H1 (cell line): ENCODE measurements around the gene SEMA4D. TPM values are rescaled to one million over a fixed set of nuclear protein-coding genes. Genes with fewer than 3 reads are reported as not detected.

Experiments used
- CTCF ChIA-PET: fragments of 300-600 bp; sonication (Branson Sonifier 250); formaldehyde crosslinking; loops from one replicate; lab custom pipeline; 2021; ENCODE audit not compliant: partially characterized antibody; lab: Charles Lee
- POLR2A ChIA-PET: fragments of 300-600 bp; sonication (Branson Sonifier 250); formaldehyde crosslinking; loops from one replicate; lab custom pipeline; 2021; ENCODE audit warnings: inconsistent platforms; ENCODE audit not compliant: partially characterized antibody; lab: Charles Lee
- DNase-seq, 2 experiments: peaks; one replicate each; pipeline versions ENCODE4 v3.0.0 to v3.0.0-alpha.2; 2010 to 2022; ENCODE audit warnings: low spot score in 2 of 2, low read depth in 1 of 2, mixed read lengths in 1 of 2
- FAIRE-seq: peaks from 2 replicates; lab custom pipeline; 2011; peaks lifted over from hg19 to GRCh38; lab: Jason Lieb, UNC
- H2AFZ ChIP-seq: 2 replicates; pipeline ENCODE4 v1.8.1; 2012; ENCODE audit warnings: low read length, inconsistent platforms
- H2AK5ac ChIP-seq: 2 replicates; pipeline ENCODE4 v1.6.1; 2013; ENCODE audit warnings: low read depth, low read length
- H2BK120ac ChIP-seq: replicated peaks from 2 replicates; pipeline ENCODE3; 2013; ENCODE audit warnings: low read depth, low read length, inconsistent platforms
- H2BK12ac ChIP-seq: 2 replicates; pipeline ENCODE4 v1.6.1; 2013; ENCODE audit warnings: low read depth, low read length
- H2BK15ac ChIP-seq: 2 replicates; pipeline ENCODE4 v1.6.1; 2013; ENCODE audit warnings: low read length
- H2BK20ac ChIP-seq: 2 replicates; pipeline ENCODE4 v1.6.1; 2013; ENCODE audit warnings: low read length
- H2BK5ac ChIP-seq: 2 replicates; pipeline ENCODE4 v1.6.1; 2013; ENCODE audit warnings: low read depth, low read length
- H3K14ac ChIP-seq: 2 replicates; pipeline ENCODE4 v1.6.1; 2013; ENCODE audit warnings: inconsistent platforms; ENCODE audit not compliant: insufficient read length
- H3K18ac ChIP-seq: 2 replicates; pipeline ENCODE4 v1.6.1; 2013; ENCODE audit warnings: low read length; ENCODE audit errors: extremely low read depth
- H3K23ac ChIP-seq: 2 replicates; pipeline ENCODE4 v1.6.1; 2013; ENCODE audit warnings: inconsistent platforms; ENCODE audit not compliant: insufficient read length
- H3K23me2 ChIP-seq: 2 replicates; pipeline ENCODE4 v1.6.1; 2013; ENCODE audit warnings: low read depth, low read length
- H3K27ac ChIP-seq: 2 replicates; pipeline ENCODE4 v1.6.1; 2011; ENCODE audit warnings: low read depth, low read length, inconsistent platforms
- H3K27me3 ChIP-seq, 4 experiments: replicated peaks in 1 of 4; 1 replicate in 1 of 4; 2 replicates in 3 of 4; pipeline versions ENCODE4 v1.6.1 to v1.8.1; 2011 to 2013; ENCODE audit warnings: low read length in 3 of 4, mild to moderate bottlenecking in 3 of 4, inconsistent platforms in 2 of 4, mixed read lengths in 2 of 4, moderate library complexity in 1 of 4; ENCODE audit not compliant: control insufficient read depth in 3 of 4, insufficient read depth in 3 of 4; ENCODE audit errors: extremely low read depth in 1 of 4
- H3K36me3 ChIP-seq, 4 experiments: 2 replicates each; pipeline versions ENCODE4 v1.6.1 to v1.8.1; 2011 to 2013; ENCODE audit warnings: mild to moderate bottlenecking in 4 of 4, low read length in 3 of 4, moderate library complexity in 2 of 4, control low read depth in 1 of 4, inconsistent platforms in 1 of 4; ENCODE audit not compliant: insufficient read depth in 4 of 4, control insufficient read depth in 2 of 4
- H3K4ac ChIP-seq: replicated peaks from 2 replicates; pipeline ENCODE3; 2013; ENCODE audit warnings: low read length, low read depth, mixed read lengths, inconsistent platforms; ENCODE audit not compliant: insufficient read length
- H3K4me1 ChIP-seq, 4 experiments: replicated peaks in 1 of 4; 1 replicate in 1 of 4; 2 replicates in 3 of 4; pipeline versions ENCODE4 v1.6.1 to v1.8.1; 2011 to 2013; ENCODE audit warnings: low read length in 3 of 4, inconsistent platforms in 2 of 4, mixed read lengths in 1 of 4; ENCODE audit not compliant: insufficient read depth in 4 of 4, control insufficient read depth in 3 of 4
- H3K4me2 ChIP-seq, 2 experiments: 2 replicates each; pipeline versions ENCODE4 v1.6.1 to v1.8.1; 2011 to 2013; ENCODE audit warnings: low read depth in 2 of 2, low read length in 2 of 2, control low read depth in 1 of 2, inconsistent platforms in 1 of 2, mild to moderate bottlenecking in 1 of 2; ENCODE audit not compliant: insufficient read depth in 1 of 2
- H3K4me3 ChIP-seq, 4 experiments: fragments of 200-600, 300-600 bp in 1 of 4; sonication (generic), shearing (Covaris generic), sonication (Bioruptor Twin) in 1 of 4; 2 replicates each; pipeline versions ENCODE4 v1.5.1 to v1.8.1; 2011 to 2016; ENCODE audit warnings: low read length in 4 of 4, low read depth in 3 of 4, control low read depth in 2 of 4, inconsistent platforms in 2 of 4, mild to moderate bottlenecking in 2 of 4, mixed read lengths in 1 of 4, moderate library complexity in 1 of 4; ENCODE audit not compliant: insufficient read depth in 2 of 4; ENCODE audit errors: extremely low read depth in 1 of 4
- H3K56ac ChIP-seq: replicated peaks from 2 replicates; pipeline ENCODE3; 2013; ENCODE audit warnings: low read depth, mild to moderate bottlenecking, mixed read lengths, low read length, inconsistent platforms; ENCODE audit not compliant: insufficient read length
- H3K79me1 ChIP-seq: 2 replicates; pipeline ENCODE4 v1.6.1; 2013; ENCODE audit warnings: low read depth, low read length, control low read depth
- H3K79me2 ChIP-seq, 2 experiments: 2 replicates each; pipeline versions ENCODE4 v1.6.1 to v1.8.1; 2012 to 2013; ENCODE audit warnings: low read length in 2 of 2, mild to moderate bottlenecking in 2 of 2, inconsistent platforms in 1 of 2; ENCODE audit not compliant: insufficient read depth in 2 of 2, control insufficient read depth in 1 of 2
- H3K9ac ChIP-seq, 4 experiments: replicated peaks in 1 of 4; 1 replicate in 1 of 4; 2 replicates in 3 of 4; pipeline versions ENCODE4 v1.6.1 to v1.8.1; 2011 to 2013; ENCODE audit warnings: low read depth in 3 of 4, low read length in 3 of 4, control low read depth in 2 of 4, mild to moderate bottlenecking in 2 of 4, moderate library complexity in 2 of 4, inconsistent platforms in 1 of 4; ENCODE audit errors: extremely low read depth in 1 of 4
- H3K9me3 ChIP-seq, 2 experiments: 2 replicates each; pipeline versions ENCODE4 v1.6.1 to v1.8.1; 2012 to 2013; ENCODE audit warnings: mild to moderate bottlenecking in 2 of 2, moderate library complexity in 2 of 2, control low read depth in 1 of 2, inconsistent platforms in 1 of 2, low read depth in 1 of 2, low read length in 1 of 2, mixed read lengths in 1 of 2; ENCODE audit not compliant: insufficient read depth in 2 of 2
- H4K20me1 ChIP-seq, 2 experiments: replicated peaks in 1 of 2; 2 replicates each; pipeline versions ENCODE3 to v1.8.1; 2011 to 2013; ENCODE audit warnings: inconsistent platforms in 2 of 2, low read length in 2 of 2, mild to moderate bottlenecking in 1 of 2; ENCODE audit not compliant: insufficient read depth in 2 of 2, control insufficient read depth in 1 of 2
- H4K5ac ChIP-seq: 2 replicates; pipeline ENCODE4 v1.6.1; 2013; ENCODE audit warnings: low read length, low read depth, mixed read lengths, inconsistent platforms; ENCODE audit not compliant: insufficient read length
- H4K8ac ChIP-seq: 2 replicates; pipeline ENCODE4 v1.8.0; 2013; ENCODE audit warnings: mild to moderate bottlenecking, moderate library complexity, low read length, inconsistent platforms; ENCODE audit not compliant: insufficient read depth; ENCODE audit errors: extremely low read depth
- H4K91ac ChIP-seq: replicated peaks from 2 replicates; pipeline ENCODE3; 2013; ENCODE audit warnings: low read length, mixed read lengths, inconsistent platforms; ENCODE audit not compliant: insufficient read length
- SIN3A ChIP-seq, 2 experiments: IDR thresholded peaks in 1 of 2; conservative IDR thresholded peaks in 1 of 2; 2 replicates each; pipeline ENCODE4 v1.6.1; 2011 to 2012; ENCODE audit warnings: low read length in 2 of 2, improper control_type of control experiment in 1 of 2, low read depth in 1 of 2, mild to moderate bottlenecking in 1 of 2
- SIRT6 ChIP-seq: IDR thresholded peaks from one replicate; pipeline ENCODE4 v1.7.1; 2012; ENCODE audit warnings: low read length, inconsistent platforms
- SP4 ChIP-seq: IDR thresholded peaks from 2 replicates; pipeline ENCODE4 v1.6.1; 2012; ENCODE audit warnings: low read length, inconsistent platforms
- WGBS, 2 experiments: shearing (Covaris generic) in 1 of 2; methylation state at CpG; one replicate each; pipeline versions ENCODE4 v1.1.6 to v1.1.7; 2013 to 2015; ENCODE audit warnings: low lambda C conversion rate in 2 of 2, mixed read lengths in 2 of 2, inconsistent platforms in 1 of 2, low coverage in 1 of 2, missing lambda C conversion rate in 1 of 2; ENCODE audit not compliant: insufficient replicate concordance in 2 of 2, insufficient coverage in 1 of 2, insufficient read length in 1 of 2; ENCODE audit errors: extremely low coverage in 1 of 2, missing lambda C conversion rate in 1 of 2; 5-methylcytosine and 5-hydroxymethylcytosine counted together
- polyA plus RNA-seq, 7 experiments: library from polyadenylated mRNA; depleted of rRNA in 3 of 7; stranded (reverse) in 5 of 7; unstranded in 2 of 7; fragments of >200 nt in 5 of 7; fragments of 200-250 nt in 2 of 7; gene quantifications; 1 replicate in 5 of 7; 2 replicates in 1 of 7; 4 replicates in 1 of 7; pipeline versions ENCODE4 v1.2.1 to v1.2.3, GENCODE V29; 2011 to 2013; ENCODE audit warnings: missing spikeins in 2 of 7, mixed read lengths in 2 of 7
- total RNA-seq: library from RNA; stranded (reverse); fragmentation: NEBNext Ultra II Directional; extraction: Animal tissue kit (Norgen Biotek cat#: 25700); gene quantifications from 2 replicates; pipeline ENCODE4 v1.2.1, GENCODE V29; 2021

SEMA4D gene
- total and polyA plus RNA-seq, 2 of the 8 experiments (the other 6 are each of a cell fraction or from before 2014, with no cell fraction given) = 21.0 to 70.4 TPM

GRCh38 chr9:89400403-89401116, 97.4 kb downstream of the SEMA4D start:
- Histone ChIP-seq H4K8ac (no peak overlapping the region), H2BK12ac (no peak overlapping the region), H3K27ac (no peak overlapping the region), H3K18ac (no peak overlapping the region), H2BK5ac (no peak overlapping the region), H3K23ac (no peak overlapping the region), H2BK120ac (no peak overlapping the region), H2AFZ (no peak overlapping the region), H3K56ac (no peak overlapping the region), H3K4ac (no peak overlapping the region), H3K14ac (no peak overlapping the region), H3K36me3 (peaks cover 2 to 35% (median 24%) of the 10 kb centered on the region in 4 experiments), H4K20me1 (peaks cover under 1 to 7% of the 10 kb centered on the region in 2 experiments), H4K5ac (no peak overlapping the region), H3K79me2 (no peaks in the 10 kb centered on the region), H4K91ac (no peak overlapping the region), H3K23me2 (no peaks in the 10 kb centered on the region), H2BK15ac (no peak overlapping the region), H3K4me1 (no peaks in the 10 kb centered on the region), H3K9me3 (no peaks in the 10 kb centered on the region), H3K27me3 (no peaks in the 10 kb centered on the region), H2AK5ac (no peak overlapping the region), H3K79me1 (no peaks in the 10 kb centered on the region; the same call in 1 of the 2 replicates), H2BK20ac (no peak overlapping the region), H3K4me2 (no peak overlapping the region), H3K4me3 (no peak overlapping the region), H3K9ac (no peak overlapping the region)
- ChIA-PET CTCF (interaction anchor here (0.6 to 3.1 kb wide), 3 partner anchors 10 to 198 kb away, joined by 3 to 12 read pairs (median 3); no protein-coding TSS in a partner anchor), POLR2A (interaction anchor here (1.0 kb wide), 1 partner anchor 13 kb away, joined by 4 read pairs; no protein-coding TSS in a partner anchor)
- DNase-seq (no peak), FAIRE-seq (no peak)
- TF ChIP-seq SIN3A (conservative IDR thresholded peaks at IDR 0.05 in 1 of 2, IDR thresholded peaks at IDR 0.05 in 1 of 2; ENCODE audit: low read depth in 1 of 2, low read length in 2 of 2) (no peak), SP4 (no peak), SIRT6 (no peak)
- 89% methylated on average over 12 of the region's 12 CpGs; no CpG with 5 or more reads in 1 of the 2 experiments for WGBS, 2 experiments
